Stimulated activated naive B cell treated with anti-CD40 and anti-IgM and Interleukin-4, amounts not matched to agents 10 μg/mL and 1 μg/mL and 100 μg/mL, for 72 hours (primary cell): ENCODE results near the gene ZBTB9.
A peak's percentile ranks its signal among the peaks of the same experiment; 100 is the strongest.

Experiments used
- ATAC-seq, 2 donors: fragments of 150-1000 bp; cut with Tn5 transposase; replicated peaks; 2 replicates each; pipeline ENCODE4 v1.10.0; 2021; ENCODE audit warnings: moderate library complexity in 1 of 2
- DNase-seq: peaks from one replicate; pipeline ENCODE4 v3.0.0; 2021
- H3K27ac Mint-ChIP-seq: one replicate; pipeline ENCODE4 v1.8.0; 2022; ENCODE audit warnings: mild to moderate bottlenecking, mixed read lengths
- H3K27me3 Mint-ChIP-seq, 2 donors: one replicate each; pipeline ENCODE4 v1.8.0; 2022; ENCODE audit warnings: mixed read lengths in 2 of 2
- H3K36me3 Mint-ChIP-seq, 2 donors: one replicate each; pipeline ENCODE4 v1.8.0; 2022; ENCODE audit warnings: mixed read lengths in 2 of 2, mild to moderate bottlenecking in 1 of 2
- H3K4me1 Mint-ChIP-seq, 2 donors: one replicate each; pipeline ENCODE4 v1.8.0; 2022; ENCODE audit warnings: mixed read lengths in 2 of 2, mild to moderate bottlenecking in 1 of 2
- H3K4me3 Mint-ChIP-seq, 2 donors: one replicate each; pipeline ENCODE4 v1.8.0; 2022; ENCODE audit warnings: mild to moderate bottlenecking in 2 of 2, mixed read lengths in 2 of 2, moderate library complexity in 1 of 2
- H3K9me3 Mint-ChIP-seq, 2 donors: one replicate each; pipeline ENCODE4 v1.8.0; 2022; ENCODE audit warnings: mixed read lengths in 2 of 2, mild to moderate bottlenecking in 1 of 2

The ZBTB9 gene

DNA sequence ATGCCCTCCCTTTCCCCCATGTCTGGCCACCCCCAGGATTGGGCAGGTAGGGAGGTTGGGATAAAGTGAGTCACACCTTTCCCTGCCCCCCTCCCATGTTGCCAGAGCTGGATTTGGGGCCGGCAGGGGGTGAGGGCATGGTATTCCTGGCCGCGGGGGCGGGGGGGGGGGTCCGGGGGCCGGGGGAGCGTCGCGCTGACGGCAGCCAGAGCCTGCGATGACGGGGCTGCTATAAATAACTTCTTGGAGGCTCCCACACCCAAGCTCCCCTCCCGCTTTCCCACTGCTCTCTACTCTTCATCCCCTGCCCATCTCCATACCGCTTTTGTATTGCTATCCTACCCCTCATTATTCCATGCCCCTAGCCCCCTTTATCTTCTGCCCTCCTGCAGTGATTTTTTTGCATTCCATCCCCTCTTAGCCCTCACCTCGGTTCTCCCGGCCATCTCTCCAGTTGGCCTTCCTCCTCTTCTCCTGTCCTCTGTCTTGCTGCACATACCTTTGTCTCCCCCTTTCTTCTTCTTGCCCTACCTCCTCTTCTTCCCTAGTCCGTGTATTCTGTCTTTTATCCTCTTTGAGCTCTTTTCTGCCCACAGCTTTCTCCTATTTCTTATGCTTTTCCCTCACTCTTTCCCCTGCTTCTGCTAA lies 20.7 kb upstream of the ZBTB9 start:
- Mint-ChIP-seq H3K27me3 (no peaks in the 10 kb centered on the region), H3K36me3 (peaks cover 15 to 41% of the 10 kb centered on the region in 2 donors), H3K9me3 (no peaks in the 10 kb centered on the region), H3K4me1 (peaks cover 49 to 57% of the 10 kb centered on the region in 2 donors), H3K4me3 (peak overlapping the region in 1 of 2 donors; percentile 83), H3K27ac (no peak overlapping the region)
- ATAC-seq (no peak), DNase-seq (no peak)

- peaks cover 18 to 52% of the 10 kb centered on the region in 2 donors for H3K36me3 Mint-ChIP-seq
- no peak overlapping the region for H3K27ac Mint-ChIP-seq
- no peak for ATAC-seq
Measured at GRCh38 chr6:33434961-33435360, 19.4 kb upstream of the ZBTB9 start.

DNA sequence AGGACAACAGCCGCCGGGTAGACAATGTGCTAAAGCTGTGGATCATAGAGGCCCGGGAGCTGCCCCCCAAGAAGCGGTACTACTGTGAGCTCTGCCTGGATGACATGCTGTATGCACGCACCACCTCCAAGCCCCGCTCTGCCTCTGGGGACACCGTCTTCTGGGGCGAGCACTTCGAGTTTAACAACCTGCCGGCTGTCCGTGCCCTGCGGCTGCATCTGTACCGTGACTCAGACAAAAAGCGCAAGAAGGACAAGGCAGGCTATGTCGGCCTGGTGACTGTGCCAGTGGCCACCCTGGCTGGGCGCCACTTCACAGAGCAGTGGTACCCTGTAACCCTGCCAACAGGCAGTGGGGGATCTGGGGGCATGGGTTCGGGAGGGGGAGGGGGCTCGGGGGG lies 16.7 kb upstream of the ZBTB9 start:
- DNase-seq: no peak
- Mint-ChIP-seq H3K27ac (no peak overlapping the region), H3K36me3 (peaks cover 25 to 73% of the 10 kb centered on the region in 2 donors), H3K4me3 (no peak overlapping the region), H3K4me1 (peaks cover 14 to 21% of the 10 kb centered on the region in 2 donors), H3K27me3 (no peaks in the 10 kb centered on the region), H3K9me3 (no peaks in the 10 kb centered on the region)
- ATAC-seq: no peak

More at GRCh38 chr6:33434961-33435360, 19.4 kb upstream of the ZBTB9 start:
- H3K4me3 Mint-ChIP-seq: no peak overlapping the region
- peaks cover 39 to 48% of the 10 kb centered on the region in 2 donors for H3K4me1 Mint-ChIP-seq
- H3K9me3 Mint-ChIP-seq: no peaks in the 10 kb centered on the region
- no peaks in the 10 kb centered on the region for H3K27me3 Mint-ChIP-seq
- DNase-seq: no peak

GRCh38 chr6:33438978-33439594 lies 15.3 kb upstream of the ZBTB9 start:
- peaks cover 24 to 70% of the 10 kb centered on the region in 2 donors for H3K36me3 Mint-ChIP-seq
- H3K4me1 Mint-ChIP-seq: peaks cover 2 to 7% of the 10 kb centered on the region in 2 donors
- peak overlapping the region; percentile 39 for H3K27ac Mint-ChIP-seq
- DNase-seq: no peak
- no peak for ATAC-seq
- H3K27me3 Mint-ChIP-seq: no peaks in the 10 kb centered on the region
- no peaks in the 10 kb centered on the region for H3K9me3 Mint-ChIP-seq
- H3K4me3 Mint-ChIP-seq: no peak overlapping the region

GRCh38 chr6:33439956-33440648 lies 14.3 kb upstream of the ZBTB9 start:
- ATAC-seq: no peak
- H3K4me3 Mint-ChIP-seq: no peak overlapping the region
- DNase-seq: no peak
- no peaks in the 10 kb centered on the region for H3K27me3 Mint-ChIP-seq
- H3K36me3 Mint-ChIP-seq: peaks cover 28 to 72% of the 10 kb centered on the region in 2 donors
- H3K4me1 Mint-ChIP-seq: peaks cover 2 to 5% of the 10 kb centered on the region in 2 donors
- H3K27ac Mint-ChIP-seq: peak overlapping the region; percentile 32
- no peaks in the 10 kb centered on the region for H3K9me3 Mint-ChIP-seq

GRCh38 chr6:33440649-33441309 lies 13.6 kb upstream of the ZBTB9 start:
- ATAC-seq: no peak
- no peak for DNase-seq
- Mint-ChIP-seq H3K27me3 (no peaks in the 10 kb centered on the region), H3K36me3 (peaks cover 23 to 66% of the 10 kb centered on the region in 2 donors), H3K27ac (no peak overlapping the region), H3K9me3 (no peaks in the 10 kb centered on the region), H3K4me1 (peaks cover 2 to 5% of the 10 kb centered on the region in 2 donors), H3K4me3 (no peak overlapping the region)

- peaks cover 28 to 67% of the 10 kb centered on the region in 2 donors for H3K36me3 Mint-ChIP-seq
- no peak overlapping the region for H3K4me3 Mint-ChIP-seq
- H3K27ac Mint-ChIP-seq: no peak overlapping the region
- H3K4me1 Mint-ChIP-seq: peaks cover 2 to 5% of the 10 kb centered on the region in 2 donors
- no peaks in the 10 kb centered on the region for H3K9me3 Mint-ChIP-seq
- H3K27me3 Mint-ChIP-seq: no peaks in the 10 kb centered on the region
- DNase-seq (no peak), ATAC-seq (no peak)
Measured at GRCh38 chr6:33441457-33441856, 12.9 kb upstream of the ZBTB9 start.

GRCh38 chr6:33442283-33442682 lies 12.1 kb upstream of the ZBTB9 start:
- H3K4me3 Mint-ChIP-seq: no peak overlapping the region
- no peaks in the 10 kb centered on the region for H3K27me3 Mint-ChIP-seq
- DNase-seq (no peak), ATAC-seq (no peak)
- H3K36me3 Mint-ChIP-seq: peaks cover 29 to 65% of the 10 kb centered on the region in 2 donors
- peaks cover 2 to 5% of the 10 kb centered on the region in 2 donors for H3K4me1 Mint-ChIP-seq
- H3K9me3 Mint-ChIP-seq: no peaks in the 10 kb centered on the region
- no peak overlapping the region for H3K27ac Mint-ChIP-seq

- ATAC-seq: no peak
- peaks cover 6 to 12% of the 10 kb centered on the region in 2 donors for H3K4me1 Mint-ChIP-seq
- no peaks in the 10 kb centered on the region for H3K9me3 Mint-ChIP-seq
- H3K4me3 Mint-ChIP-seq: no peak overlapping the region
- no peaks in the 10 kb centered on the region for H3K27me3 Mint-ChIP-seq
- H3K27ac Mint-ChIP-seq: no peak overlapping the region
- no peak for DNase-seq
- H3K36me3 Mint-ChIP-seq: peaks cover 34 to 69% of the 10 kb centered on the region in 2 donors
Measured at GRCh38 chr6:33443025-33443424, 11.4 kb upstream of the ZBTB9 start.

DNA sequence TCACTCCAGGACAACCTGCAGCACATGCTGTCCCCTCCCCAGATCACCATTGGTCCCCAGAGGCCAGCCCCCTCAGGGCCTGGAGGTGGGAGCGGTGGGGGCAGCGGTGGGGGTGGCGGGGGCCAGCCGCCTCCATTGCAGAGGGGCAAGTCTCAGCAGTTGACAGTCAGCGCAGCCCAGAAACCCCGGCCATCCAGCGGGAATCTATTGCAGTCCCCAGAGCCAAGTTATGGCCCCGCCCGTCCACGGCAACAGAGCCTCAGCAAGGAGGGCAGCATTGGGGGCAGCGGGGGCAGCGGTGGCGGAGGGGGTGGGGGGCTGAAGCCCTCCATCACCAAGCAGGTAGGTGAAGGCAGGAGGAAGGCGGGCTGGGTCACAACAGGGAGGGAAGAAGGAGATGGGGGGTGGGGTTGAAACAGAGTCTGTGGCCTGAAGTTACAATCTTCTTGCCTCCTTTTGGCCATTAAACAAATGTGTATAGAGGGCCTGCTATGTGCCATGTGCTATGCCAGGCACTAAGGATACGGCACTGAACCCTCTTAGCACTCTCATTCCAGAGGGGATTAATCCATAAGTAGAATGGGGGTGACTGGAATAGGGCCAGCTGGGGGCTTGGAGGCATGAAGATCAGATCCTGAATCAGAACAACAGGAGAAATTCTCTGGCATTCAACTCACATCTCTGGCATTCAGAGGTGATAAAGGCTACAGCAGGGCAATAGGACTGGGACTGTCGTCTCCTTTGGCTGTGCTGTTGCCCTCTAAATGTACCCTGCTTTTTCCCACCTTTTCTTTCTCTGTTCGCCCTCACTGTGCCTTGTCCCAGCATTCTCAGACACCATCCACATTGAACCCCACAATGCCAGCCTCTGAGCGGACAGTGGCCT lies 10.5 kb upstream of the ZBTB9 start:
- no peak for ATAC-seq

GRCh38 chr6:33445119-33445603 lies 9.2 kb upstream of the ZBTB9 start:
- Mint-ChIP-seq H3K4me1 (peaks cover 11 to 12% of the 10 kb centered on the region in 2 donors), H3K27ac (no peak overlapping the region), H3K4me3 (no peak overlapping the region)

More for the DNA sequence above, 10.5 kb upstream of the ZBTB9 start:
- H3K36me3 Mint-ChIP-seq: peaks cover 42 to 71% of the 10 kb centered on the region in 2 donors
- no peak overlapping the region for H3K27ac Mint-ChIP-seq
- H3K9me3 Mint-ChIP-seq: no peaks in the 10 kb centered on the region
- H3K4me3 Mint-ChIP-seq: no peak overlapping the region
- no peak for DNase-seq
- no peaks in the 10 kb centered on the region for H3K27me3 Mint-ChIP-seq
- H3K4me1 Mint-ChIP-seq: peaks cover 12 to 15% of the 10 kb centered on the region in 2 donors

GRCh38 chr6:33446356-33446755 lies 8.0 kb upstream of the ZBTB9 start:
- no peak overlapping the region for H3K4me3 Mint-ChIP-seq
- ATAC-seq (no peak), DNase-seq (no peak)
- H3K4me1 Mint-ChIP-seq: peaks cover 12 to 17% of the 10 kb centered on the region in 2 donors
- H3K27me3 Mint-ChIP-seq: no peaks in the 10 kb centered on the region
- H3K36me3 Mint-ChIP-seq: peaks cover 37 to 56% of the 10 kb centered on the region in 2 donors
- H3K9me3 Mint-ChIP-seq: no peaks in the 10 kb centered on the region
- H3K27ac Mint-ChIP-seq: no peak overlapping the region

More at GRCh38 chr6:33445119-33445603, 9.2 kb upstream of the ZBTB9 start:
- Mint-ChIP-seq H3K9me3 (no peaks in the 10 kb centered on the region), H3K36me3 (peaks cover 39 to 68% of the 10 kb centered on the region in 2 donors), H3K27me3 (no peaks in the 10 kb centered on the region)
- no peak for ATAC-seq
- no peak for DNase-seq

DNA sequence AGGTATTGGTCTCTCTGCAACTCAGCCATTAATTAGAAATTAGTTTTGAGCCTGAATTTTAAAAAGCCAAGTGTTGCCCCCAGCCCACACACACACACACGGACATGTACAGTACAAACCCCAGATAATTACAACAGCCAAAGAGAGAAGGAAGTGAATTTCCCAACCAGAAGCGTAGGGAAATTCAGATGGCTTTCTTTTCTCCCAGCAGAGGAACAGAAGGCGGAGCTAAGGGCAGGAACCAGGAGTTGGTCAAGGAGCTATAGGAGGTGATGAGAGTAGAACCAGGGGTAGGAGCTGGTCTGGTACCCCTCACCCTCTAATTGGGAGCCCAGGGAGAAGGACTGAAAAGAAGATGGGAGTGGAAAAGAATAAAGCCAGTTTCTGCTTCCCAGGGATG lies 3.9 kb upstream of the ZBTB9 start:
- Mint-ChIP-seq H3K36me3 (peaks cover 29 to 42% of the 10 kb centered on the region in 2 donors), H3K27ac (no peak overlapping the region), H3K27me3 (no peaks in the 10 kb centered on the region), H3K9me3 (no peaks in the 10 kb centered on the region), H3K4me3 (no peak overlapping the region), H3K4me1 (peaks cover 30 to 51% of the 10 kb centered on the region in 2 donors)
- DNase-seq (no peak), ATAC-seq (no peak)
